ENCODE measurements around the gene ROMO1. TPM values are rescaled to one million over a fixed set of nuclear protein-coding genes. Genes with fewer than 3 reads are reported as not detected.
"Not testable (repeated sequence)": the region's sequence is repeated elsewhere in the genome, so short reads cannot be mapped to it uniquely, and the experiment has no call there.

Gene ROMO1
- total and polyA plus RNA-seq, 5 experiments from 2014 or later, result 39.7 to 421 (median 305) TPM

DNA sequence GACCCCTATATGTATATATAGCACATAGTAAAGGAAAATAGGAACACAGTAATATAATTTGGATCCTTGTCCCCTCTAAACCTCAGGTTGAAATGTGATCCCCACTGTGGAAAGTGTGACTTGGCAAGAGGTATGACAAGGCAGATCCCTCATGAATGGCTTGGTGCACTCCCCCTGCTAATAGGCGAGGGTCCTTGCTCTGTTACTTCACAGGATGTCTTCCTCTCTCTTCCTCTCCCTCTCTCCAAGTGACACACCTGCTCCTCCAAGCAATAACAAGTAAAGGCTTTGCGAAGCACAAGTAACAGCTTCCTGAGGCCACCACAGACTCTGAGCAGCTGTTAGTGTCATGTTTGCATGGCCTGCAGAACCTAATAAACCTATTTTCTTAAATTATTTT, 16.4 kb downstream of the ROMO1 start:
- Mint-ChIP-seq H3K27me3 (no peaks in the 10 kb centered on the region), H3K36me3 (peaks cover 0 to 97% (median 28%) of the 10 kb centered on the region in 3 donors), H3K4me1 (peaks cover 28 to 64% (median 52%) of the 10 kb centered on the region in 4 donors), H3K27ac (peak overlapping the region in 3 of 10 donors; percentile 24 to 66 (median 63)), H3K9me3 (no peaks in the 10 kb centered on the region), H3K4me3 (peak overlapping the region in 2 of 10 donors; percentile 20 to 37)
- POLR2A ChIA-PET, result interaction anchor here (0.7 to 1.2 kb wide), 2 partner anchors 12 to 216 kb away, joined by 3 to 9 read pairs; no protein-coding TSS in a partner anchor
- ATAC-seq (no peak), DNase-seq (no peak)

DNA sequence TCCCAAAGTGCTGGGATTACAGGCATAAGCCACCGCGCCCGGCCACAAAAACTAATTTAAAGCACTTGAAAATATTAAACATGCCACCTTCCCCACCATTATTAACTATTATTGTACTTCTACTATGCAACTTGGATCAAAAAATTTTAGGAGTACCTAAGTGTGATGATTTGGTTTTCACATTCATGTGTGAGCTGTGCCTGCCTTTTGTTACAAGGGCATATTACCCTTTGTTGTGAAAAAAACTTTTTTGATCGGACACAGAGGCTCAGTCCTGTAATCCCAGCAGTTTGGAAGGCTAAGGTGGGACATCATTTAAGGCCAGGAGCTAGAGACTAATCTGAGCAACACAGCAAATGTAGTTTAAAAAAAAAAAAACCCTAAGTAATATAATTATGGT, 17.1 kb downstream of the ROMO1 start:
- no peak overlapping the region for H3K4me3 Mint-ChIP-seq
- no peak for DNase-seq
- peaks cover 0 to 97% (median 29%) of the 10 kb centered on the region in 3 donors for H3K36me3 Mint-ChIP-seq
- H3K9me3 Mint-ChIP-seq, result no peaks in the 10 kb centered on the region
- no peak for ATAC-seq
- H3K27ac Mint-ChIP-seq, result peak overlapping the region in 2 of 10 donors; percentile 1 to 40
- peaks cover 24 to 61% (median 49%) of the 10 kb centered on the region in 4 donors for H3K4me1 Mint-ChIP-seq
- POLR2A ChIA-PET, result interaction anchor here (0.7 to 1.2 kb wide), 4 partner anchors 11 to 53 kb away, joined by 3 to 9 read pairs (median 3); no protein-coding TSS in a partner anchor
- no peaks in the 10 kb centered on the region for H3K27me3 Mint-ChIP-seq

DNA sequence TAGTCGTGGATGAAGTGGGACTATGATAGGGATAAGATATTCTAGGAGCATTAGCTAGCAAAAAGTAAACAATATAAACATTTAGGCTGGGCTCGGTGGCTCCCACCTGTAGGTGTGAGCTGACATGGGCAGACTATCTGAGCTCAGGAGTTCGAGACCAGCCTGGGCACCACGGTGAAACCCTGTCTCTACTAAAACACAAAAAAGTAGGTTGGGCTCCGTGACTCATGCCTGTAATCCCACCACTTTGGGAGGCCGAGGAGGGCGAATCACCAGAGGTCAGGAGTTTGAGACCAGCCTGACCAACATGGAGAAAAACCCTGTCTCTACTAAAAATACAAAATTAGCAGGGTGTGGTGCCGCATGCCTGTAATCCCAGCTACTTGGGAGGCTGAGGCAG, 19.1 kb downstream of the ROMO1 start:
- H3K27me3 Mint-ChIP-seq, H3K9me3 Mint-ChIP-seq, ATAC-seq, DNase-seq: not testable (repeated sequence)
- H3K4me1 Mint-ChIP-seq, result peaks cover 23 to 63% (median 50%) of the 10 kb centered on the region in 4 donors
- H3K4me3 Mint-ChIP-seq, result peak overlapping the region in 2 of 10 donors; percentile 17 to 63
- peaks cover 5 to 98% (median 27%) of the 10 kb centered on the region in 3 donors for H3K36me3 Mint-ChIP-seq
- POLR2A ChIA-PET, result interaction anchor here (1.3 kb wide), 1 partner anchor 15 kb away, joined by 3 read pairs; no protein-coding TSS in a partner anchor
- H3K27ac Mint-ChIP-seq, result peak overlapping the region in 6 of 10 donors; percentile 25 to 76 (median 66)

DNA sequence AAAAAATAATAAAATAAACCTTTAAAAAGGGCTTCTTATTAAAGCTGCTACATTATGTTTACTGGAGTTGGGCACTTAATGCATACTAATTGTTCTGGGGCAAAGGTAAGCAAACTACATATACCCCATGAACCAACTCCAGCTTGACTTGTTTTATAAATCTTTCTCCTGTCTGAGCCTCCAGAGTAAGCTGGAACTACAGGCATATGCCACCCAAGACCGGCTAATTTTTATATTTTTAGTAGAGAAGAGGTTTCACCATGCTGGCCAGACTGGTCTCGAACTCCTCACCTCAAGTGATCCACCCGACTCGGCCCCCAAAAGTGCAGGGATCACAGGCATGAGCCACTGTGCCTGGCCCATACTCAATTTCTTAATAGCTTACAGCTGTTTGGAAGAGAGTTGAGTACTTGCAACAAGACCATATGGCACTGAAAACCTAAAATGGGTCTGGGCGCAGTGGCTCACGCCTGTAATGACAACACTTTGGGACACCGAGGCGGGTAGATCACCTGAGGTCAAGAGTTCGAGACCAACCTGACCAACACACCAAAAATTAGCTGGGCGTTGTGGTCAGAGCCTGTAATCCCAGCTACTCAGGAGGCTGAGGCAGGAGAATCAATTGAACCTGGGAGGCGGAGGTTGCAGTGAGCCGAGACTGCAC, 19.9 kb downstream of the ROMO1 start:
- ATAC-seq, result no peak
- H3K4me1 Mint-ChIP-seq, result peaks cover 22 to 60% (median 48%) of the 10 kb centered on the region in 4 donors
- H3K4me3 Mint-ChIP-seq, result peak overlapping the region in 1 of 10 donors; percentile 62
- peak overlapping the region in 2 of 10 donors; percentile 4 to 76 for H3K27ac Mint-ChIP-seq
- POLR2A ChIA-PET, result interaction anchor here (0.6 to 1.3 kb wide), 2 partner anchors 16 to 62 kb away, joined by 3 read pairs; no protein-coding TSS in a partner anchor
- H3K9me3 Mint-ChIP-seq, result no peaks in the 10 kb centered on the region
- H3K27me3 Mint-ChIP-seq, result no peaks in the 10 kb centered on the region
- no peak for DNase-seq
- peaks cover 5 to 98% (median 29%) of the 10 kb centered on the region in 3 donors for H3K36me3 Mint-ChIP-seq

DNA sequence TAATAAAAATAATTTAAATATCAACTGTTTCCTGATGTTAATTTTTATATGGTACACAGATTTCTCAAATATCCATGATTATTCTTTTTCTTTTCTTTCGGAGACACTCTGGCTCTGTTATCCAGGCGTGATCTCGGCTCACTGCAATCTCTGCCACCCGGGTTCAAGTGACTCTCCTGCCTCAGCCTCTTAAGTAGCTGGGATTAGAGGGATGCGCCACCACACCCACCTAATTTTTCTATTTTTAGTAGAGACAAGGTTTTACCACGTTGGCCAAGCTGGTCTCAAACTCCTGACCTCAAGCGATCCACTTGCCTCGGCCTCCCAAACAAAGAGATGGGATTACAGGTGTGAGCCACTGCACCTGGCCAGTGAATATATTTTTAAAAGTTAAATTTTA, 20.5 kb downstream of the ROMO1 start:
- no peaks in the 10 kb centered on the region for H3K27me3 Mint-ChIP-seq
- POLR2A ChIA-PET, result interaction anchor here (0.8 to 3.2 kb wide), 5 partner anchors 17 to 94 kb away, joined by 3 to 19 read pairs (median 3); partner anchors contain the start of gene RBM39
- H3K9me3 Mint-ChIP-seq, result no peaks in the 10 kb centered on the region
- H3K4me1 Mint-ChIP-seq, result peaks cover 19 to 62% (median 48%) of the 10 kb centered on the region in 4 donors
- DNase-seq (no peak), ATAC-seq (no peak)
- H3K4me3 Mint-ChIP-seq, result peak overlapping the region in 1 of 10 donors; percentile 20
- peaks cover 5 to 98% (median 31%) of the 10 kb centered on the region in 3 donors for H3K36me3 Mint-ChIP-seq
- H3K27ac Mint-ChIP-seq, result peak overlapping the region in 2 of 10 donors; percentile 45 to 63

DNA sequence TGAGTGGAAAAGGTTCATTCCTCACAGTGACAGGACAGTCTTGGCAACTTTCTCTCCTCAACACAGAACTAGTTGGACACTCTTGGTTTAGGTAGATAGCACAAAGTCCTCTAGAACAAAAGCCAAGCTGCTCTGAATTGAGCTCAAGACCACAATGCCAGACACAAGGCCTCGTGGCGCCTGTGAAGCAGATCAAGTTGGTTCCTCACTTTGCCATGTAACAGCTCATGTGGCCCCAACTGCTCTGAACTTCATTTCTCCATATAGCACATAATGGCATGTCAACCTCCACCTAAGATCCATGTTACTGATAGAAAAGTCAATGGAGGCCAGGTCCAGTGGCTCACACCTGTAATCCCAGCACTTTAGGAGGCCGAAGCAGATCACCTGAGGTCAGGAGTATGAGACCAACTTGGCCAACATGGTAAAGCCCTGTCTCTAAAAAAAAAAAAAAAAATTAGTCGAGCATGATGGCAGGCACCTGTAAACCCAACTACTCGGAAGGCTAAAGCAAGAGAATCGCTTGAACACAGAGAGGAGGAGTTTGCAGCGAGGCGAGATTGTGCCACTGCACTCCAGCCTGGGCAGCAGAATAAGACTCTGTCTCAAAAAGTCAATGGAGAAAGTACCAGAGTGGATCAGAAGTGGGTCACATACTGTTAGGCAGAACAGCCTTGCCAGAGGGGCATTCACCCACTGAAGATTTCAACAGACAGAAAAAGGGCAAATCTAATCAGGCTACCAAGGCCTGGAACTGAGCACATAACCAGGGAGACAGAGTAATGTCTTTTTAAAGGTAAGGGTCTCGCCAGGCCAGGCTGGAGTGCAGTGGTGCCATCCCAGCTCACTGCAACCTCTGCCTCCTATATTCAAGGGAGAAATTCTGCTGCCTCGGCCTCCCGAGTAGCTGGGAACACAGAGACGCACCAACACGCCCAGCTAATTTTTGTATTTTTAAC, 21.2 kb downstream of the ROMO1 start:
- peaks cover 5 to 98% (median 36%) of the 10 kb centered on the region in 3 donors for H3K36me3 Mint-ChIP-seq
- H3K27ac Mint-ChIP-seq, result peak overlapping the region in 9 of 10 donors; percentile 34 to 86 (median 49)

DNA sequence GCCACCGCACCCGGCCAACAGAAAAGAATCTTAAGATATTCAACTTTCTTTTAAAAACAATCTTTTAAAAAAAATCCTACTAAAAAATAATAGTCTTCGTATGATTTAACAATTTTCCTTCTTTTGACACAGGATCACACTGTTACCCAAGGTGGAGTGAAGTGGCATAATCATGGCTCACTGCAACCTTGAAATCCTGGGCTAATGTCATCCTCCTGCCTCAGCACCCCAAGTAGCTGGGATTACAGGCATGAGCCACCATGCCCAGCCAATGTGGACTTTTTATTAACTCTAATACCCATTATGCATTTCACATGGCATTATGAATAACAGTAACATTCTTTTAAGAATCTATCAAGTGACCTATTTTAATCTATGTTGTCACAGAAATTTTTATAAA, 22.0 kb downstream of the ROMO1 start:
- Mint-ChIP-seq H3K4me1 (peaks cover 22 to 61% (median 45%) of the 10 kb centered on the region in 4 donors), H3K4me3 (peak overlapping the region in 1 of 10 donors; percentile 52), H3K9me3 (no peaks in the 10 kb centered on the region), H3K27ac (peak overlapping the region in 7 of 10 donors; percentile 1 to 81 (median 11)), H3K36me3 (peaks cover 5 to 98% (median 40%) of the 10 kb centered on the region in 3 donors), H3K27me3 (no peaks in the 10 kb centered on the region)
- ATAC-seq, result no peak
- POLR2A ChIA-PET, result interaction anchor here (1.0 to 3.2 kb wide), 2 partner anchors 8 to 21 kb away, joined by 3 to 19 read pairs; partner anchors contain the start of gene RBM39
- DNase-seq, result no peak

More for the DNA sequence above, 21.2 kb downstream of the ROMO1 start:
- POLR2A ChIA-PET, result interaction anchor here (0.8 to 3.2 kb wide), 5 partner anchors 9 to 93 kb away, joined by 3 to 19 read pairs (median 3); partner anchors contain the start of gene RBM39
- DNase-seq (no peak), ATAC-seq (peak in 1 of 2 donors; percentile 15)
- H3K9me3 Mint-ChIP-seq, result no peaks in the 10 kb centered on the region
- peaks cover 24 to 63% (median 49%) of the 10 kb centered on the region in 4 donors for H3K4me1 Mint-ChIP-seq
- peak overlapping the region in 4 of 10 donors; percentile 8 to 26 (median 14) for H3K4me3 Mint-ChIP-seq
- H3K27me3 Mint-ChIP-seq, result no peaks in the 10 kb centered on the region

DNA sequence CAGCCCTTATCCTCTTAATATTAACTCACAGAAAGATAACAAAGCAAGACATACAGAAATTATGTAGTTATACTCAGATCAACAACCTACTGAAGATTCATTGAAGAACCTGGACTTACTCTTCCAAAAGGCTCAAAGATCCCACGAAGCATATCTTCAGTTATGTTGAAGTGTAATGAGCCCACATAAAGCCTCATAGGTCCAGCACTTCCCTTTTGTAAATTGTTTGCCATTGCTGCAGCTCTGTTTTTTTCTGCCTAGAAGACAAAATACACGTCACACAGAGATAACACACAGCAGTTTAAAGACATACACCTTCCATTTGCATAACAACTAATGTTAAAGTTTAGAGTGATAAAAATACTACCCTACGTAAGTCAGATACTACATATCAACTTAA, 22.4 kb downstream of the ROMO1 start:
- POLR2A ChIA-PET, result interaction anchor here (1.0 to 3.2 kb wide), 2 partner anchors 8 to 21 kb away, joined by 3 to 19 read pairs; partner anchors contain the start of gene RBM39
- H3K4me1 Mint-ChIP-seq, result peaks cover 21 to 62% (median 46%) of the 10 kb centered on the region in 4 donors
- peaks cover 5 to 98% (median 42%) of the 10 kb centered on the region in 3 donors for H3K36me3 Mint-ChIP-seq

DNA sequence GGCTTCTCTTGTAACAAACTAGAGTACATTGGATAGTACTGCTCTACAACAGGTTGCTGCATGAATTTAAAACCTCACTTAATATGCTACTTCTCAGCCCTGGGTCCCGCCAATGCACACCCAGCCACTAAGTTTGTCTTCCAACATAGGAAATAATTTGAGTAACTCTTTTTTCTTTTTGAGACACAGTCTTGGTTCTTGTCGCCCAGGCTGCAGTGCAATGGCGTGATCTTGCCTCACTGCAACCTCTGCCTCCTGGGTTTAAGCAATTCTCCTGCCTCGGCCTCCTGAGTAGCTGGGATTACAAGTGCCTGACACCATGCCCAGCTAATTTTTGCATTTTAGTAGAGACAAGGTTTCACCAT, 24.1 kb downstream of the ROMO1 start:
- ATAC-seq, result peak in 1 of 2 donors; percentile 26
- POLR2A ChIA-PET, result interaction anchor here (0.6 to 1.0 kb wide), 2 partner anchors 16 to 183 kb away, joined by 3 read pairs; no protein-coding TSS in a partner anchor
- not testable (repeated sequence) for DNase-seq, H3K27me3 Mint-ChIP-seq, H3K9me3 Mint-ChIP-seq
- H3K4me3 Mint-ChIP-seq, result peak overlapping the region in 1 of 10 donors; percentile 38
- peak overlapping the region in 6 of 10 donors; percentile 0 to 56 (median 6) for H3K27ac Mint-ChIP-seq
- H3K4me1 Mint-ChIP-seq, result peaks cover 21 to 59% (median 45%) of the 10 kb centered on the region in 4 donors
- peaks cover 5 to 99% (median 36%) of the 10 kb centered on the region in 3 donors for H3K36me3 Mint-ChIP-seq

More for the DNA sequence above, 22.4 kb downstream of the ROMO1 start:
- H3K27ac Mint-ChIP-seq, result peak overlapping the region in 9 of 10 donors; percentile 1 to 81 (median 13)
- DNase-seq (no peak), ATAC-seq (no peak)
- H3K27me3 Mint-ChIP-seq, result no peaks in the 10 kb centered on the region
- peak overlapping the region in 5 of 10 donors; percentile 2 to 52 (median 22) for H3K4me3 Mint-ChIP-seq
- H3K9me3 Mint-ChIP-seq, result no peaks in the 10 kb centered on the region

DNA sequence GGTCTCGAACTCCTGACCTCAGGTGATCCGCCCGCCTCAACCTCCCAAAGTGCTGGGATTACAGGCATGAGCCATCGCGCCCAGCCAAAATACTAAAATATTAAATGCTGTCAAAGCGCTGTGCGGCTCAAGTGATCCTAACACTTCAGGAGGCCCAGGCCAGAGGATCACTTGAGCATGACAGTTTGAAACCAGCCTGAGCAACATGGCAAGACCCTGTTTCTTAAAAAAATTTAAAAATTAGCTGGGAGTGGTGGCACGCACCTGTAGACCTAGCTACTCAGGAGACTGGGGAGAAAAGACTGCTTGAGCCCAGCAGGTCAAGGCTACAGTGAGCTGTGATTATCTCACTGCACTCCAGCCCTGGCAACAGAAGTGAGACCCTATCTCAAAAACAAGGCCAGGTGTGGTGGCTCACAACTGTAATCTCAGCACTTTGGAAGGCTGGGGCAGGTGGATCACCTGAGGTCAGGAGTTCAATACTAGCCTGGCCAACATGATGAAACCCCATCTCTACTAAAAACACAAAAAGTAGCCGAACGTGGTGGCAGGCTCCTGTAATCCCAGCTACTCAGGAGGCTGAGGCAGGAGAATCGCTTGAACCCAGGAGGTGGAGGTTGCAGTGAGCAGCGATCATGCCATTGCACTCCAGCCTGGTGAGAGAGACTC, 24.6 kb downstream of the ROMO1 start:
- H3K27ac Mint-ChIP-seq, result peak overlapping the region in 4 of 10 donors; percentile 44 to 58 (median 50)
- POLR2A ChIA-PET, result interaction anchor here (1.0 to 1.2 kb wide), 2 partner anchors 16 to 17 kb away, joined by 3 read pairs; no protein-coding TSS in a partner anchor
- H3K9me3 Mint-ChIP-seq, H3K27me3 Mint-ChIP-seq, DNase-seq, ATAC-seq: not testable (repeated sequence)
- H3K36me3 Mint-ChIP-seq, result peaks cover 5 to 98% (median 36%) of the 10 kb centered on the region in 3 donors
- H3K4me3 Mint-ChIP-seq, result peak overlapping the region in 2 of 10 donors; percentile 38 to 43
- H3K4me1 Mint-ChIP-seq, result peaks cover 21 to 60% (median 44%) of the 10 kb centered on the region in 4 donors
